Measurements from ENCODE around the gene MYDGF. TPM values are rescaled to one million over a fixed set of nuclear protein-coding genes. Genes with fewer than 3 reads are reported as not detected.

Gene MYDGF
- total and polyA plus RNA-seq, 2 of the 13 experiments (the other 11 are each of a cell fraction or from before 2014, with no cell fraction given), result 116 to 198 TPM

- TF ChIP-seq HNF1B (CRISPR knock-in tag; IDR thresholded peaks at IDR 0.05), result no peak
- TF ChIP-seq NFIB (CRISPR knock-in tag; IDR thresholded peaks at IDR 0.05; ENCODE audit: borderline replicate concordance), result no peak
- TF ChIP-seq MED13 (CRISPR knock-in tag; IDR thresholded peaks at IDR 0.05), result no peak
- TF ChIP-seq RNF219 (CRISPR knock-in tag; IDR thresholded peaks at IDR 0.05), result no peak
- no peak for TF ChIP-seq ZNF468 (CRISPR knock-in tag; IDR thresholded peaks at IDR 0.05)
- TF ChIP-seq ZNF205 (CRISPR knock-in tag; IDR thresholded peaks at IDR 0.05), result no peak
- TF ChIP-seq PLSCR1 (CRISPR knock-in tag; IDR thresholded peaks at IDR 0.05; ENCODE audit: borderline replicate concordance), result no peak
- TF ChIP-seq SIN3B (IDR thresholded peaks at IDR 0.05; ENCODE audit: low read length), result 0 out of 2 replicates have a peak, but pooled peaks have one; percentile 7
- TF ChIP-seq KDM3A (CRISPR knock-in tag; IDR thresholded peaks at IDR 0.05; ENCODE audit: low read depth), result no peak
- peak; percentile 70 for TF ChIP-seq KDM2A (CRISPR knock-in tag; IDR thresholded peaks at IDR 0.05; ENCODE audit: borderline replicate concordance, low read depth)
- TF ChIP-seq ZNF407 (CRISPR knock-in tag; IDR thresholded peaks at IDR 0.05; ENCODE audit: not compliant biosample characterization), result peak; percentile 30
- TF ChIP-seq KDM5A (IDR thresholded peaks at IDR 0.05; ENCODE audit: borderline replicate concordance, low read length), result no peak
- 0 out of 2 replicates have a peak, but pooled peaks have one; percentile 50 for TF ChIP-seq ZNF773 (CRISPR knock-in tag; IDR thresholded peaks at IDR 0.05; ENCODE audit: borderline replicate concordance)
- TF ChIP-seq ZNF253 (CRISPR knock-in tag; IDR thresholded peaks at IDR 0.05; ENCODE audit: borderline replicate concordance), result no peak
- no peak for TF ChIP-seq SRY (CRISPR knock-in tag; IDR thresholded peaks at IDR 0.05)
- TF ChIP-seq IRF1 (CRISPR knock-in tag; IDR thresholded peaks at IDR 0.05; ENCODE audit: low read depth), result no peak
Measured at GRCh38 chr19:4636151-4636717, 33.9 kb downstream of the MYDGF start (continued).

All from HepG2 (cell line).